Measurements from ENCODE around the gene DIPK1C.

Gene DIPK1C

DNA sequence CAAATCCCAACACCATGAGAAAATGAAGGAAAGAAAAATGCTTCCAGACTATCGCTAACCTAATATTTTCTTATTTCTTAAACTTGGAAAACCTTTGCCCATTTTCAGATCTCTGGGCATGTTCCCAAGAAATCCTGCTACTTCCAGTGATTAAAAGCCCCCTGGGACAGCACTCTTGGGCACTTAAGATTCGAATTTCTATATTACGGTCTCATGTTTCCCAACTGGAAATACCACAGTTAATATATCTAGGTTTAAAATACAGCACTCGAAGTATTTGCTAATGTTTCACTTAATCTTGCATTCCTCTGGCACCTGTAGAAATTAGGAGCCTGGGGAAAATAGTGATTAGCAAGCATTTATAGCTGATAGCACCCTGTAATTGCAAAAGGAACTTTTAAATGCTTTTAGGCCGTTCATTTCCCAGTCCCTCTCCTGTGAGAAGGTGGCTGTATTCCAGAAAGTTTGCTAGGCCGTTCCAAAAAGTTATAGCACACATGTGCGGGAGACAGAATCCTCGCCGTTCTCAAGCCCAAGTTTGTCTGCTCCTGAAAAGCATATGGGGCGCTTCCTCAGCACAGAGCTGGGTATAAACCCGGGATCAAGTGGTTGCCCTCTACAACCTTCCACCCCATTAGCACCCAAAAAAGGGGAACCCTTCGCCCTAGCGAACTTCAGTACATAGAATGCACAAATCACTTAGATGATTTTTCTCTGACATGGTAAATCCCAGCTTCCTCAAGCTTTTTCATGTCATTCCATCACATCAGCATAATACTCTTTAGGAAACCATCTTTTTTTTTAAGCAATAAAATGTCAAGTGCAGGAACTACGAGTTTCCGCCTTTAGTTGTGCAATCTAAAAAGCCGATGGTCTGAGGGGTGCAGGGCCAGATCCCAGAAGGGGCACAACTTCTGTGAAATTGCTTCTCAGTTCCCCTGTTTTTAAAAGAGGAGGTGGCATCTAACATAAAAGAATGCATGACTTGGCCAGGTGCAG lies 60.6 kb downstream of the DIPK1C start:
- H3K27me3 ChIP-seq (ENCODE audit: control insufficient read depth in 5 of 5, insufficient read depth in 4 of 5, low read length in 5 of 5) = no peaks in the 10 kb centered on the region
- peak overlapping the region in 3 of 5 donors; percentile 5 to 26 (median 8) for H3K4me3 ChIP-seq (ENCODE audit: low read depth in 1 of 5, low read length in 5 of 5)

DNA sequence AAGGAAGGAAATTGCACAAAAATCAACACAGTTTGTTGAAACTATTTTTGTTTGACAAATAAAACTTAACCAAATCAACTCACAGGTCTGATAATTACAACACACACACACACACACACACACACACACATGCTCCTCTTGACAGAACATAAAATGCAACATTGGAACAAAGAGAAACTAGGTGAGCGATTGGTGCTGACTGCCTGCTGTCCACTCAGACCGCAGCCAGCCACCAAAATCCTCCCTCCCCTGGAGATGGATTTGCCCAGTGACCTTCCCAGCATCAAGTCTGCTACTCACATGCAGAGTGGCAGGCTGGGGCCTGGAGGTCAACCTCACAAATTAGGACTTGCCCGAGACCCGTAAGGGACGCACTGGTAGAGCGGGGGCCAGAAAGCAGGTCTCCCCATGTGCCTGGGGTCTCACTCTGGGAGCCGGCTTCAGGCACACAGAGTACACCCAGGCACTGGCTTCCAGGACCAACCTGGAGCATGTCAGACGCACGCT lies 61.4 kb downstream of the DIPK1C start:
- Histone ChIP-seq H3K27ac (ENCODE audit: low read depth, low read length) (peak overlapping the region; percentile 9), H3K9ac (ENCODE audit: low read length in 5 of 5) (peak overlapping the region in 1 of 5 donors; percentile 9), H3K36me3 (ENCODE audit: control insufficient read depth in 5 of 5, insufficient read depth in 5 of 5, low read length in 5 of 5) (no peaks in the 10 kb centered on the region), H3K27me3 (ENCODE audit: control insufficient read depth in 5 of 5, insufficient read depth in 4 of 5, low read length in 5 of 5) (no peaks in the 10 kb centered on the region), H3K4me3 (ENCODE audit: low read depth in 1 of 5, low read length in 5 of 5) (peak overlapping the region in 3 of 5 donors; percentile 2 to 8 (median 5)), H3K4me1 (ENCODE audit: control insufficient read depth in 5 of 5, insufficient read depth in 5 of 5, low read length in 5 of 5) (peaks cover 9 to 33% (median 31%) of the 10 kb centered on the region in 5 donors), H3K9me3 (ENCODE audit: control insufficient read depth in 5 of 5, low read length in 5 of 5) (no peaks in the 10 kb centered on the region)

More for the DNA sequence above, 60.6 kb downstream of the DIPK1C start:
- Histone ChIP-seq H3K36me3 (ENCODE audit: control insufficient read depth in 5 of 5, insufficient read depth in 5 of 5, low read length in 5 of 5) (no peaks in the 10 kb centered on the region), H3K27ac (ENCODE audit: low read depth, low read length) (peak overlapping the region; percentile 9), H3K9me3 (ENCODE audit: control insufficient read depth in 5 of 5, low read length in 5 of 5) (no peaks in the 10 kb centered on the region), H3K4me1 (ENCODE audit: control insufficient read depth in 5 of 5, insufficient read depth in 5 of 5, low read length in 5 of 5) (peaks cover 9 to 33% (median 31%) of the 10 kb centered on the region in 5 donors), H3K9ac (ENCODE audit: low read length in 5 of 5) (peak overlapping the region in 1 of 5 donors; percentile 35)

DNA sequence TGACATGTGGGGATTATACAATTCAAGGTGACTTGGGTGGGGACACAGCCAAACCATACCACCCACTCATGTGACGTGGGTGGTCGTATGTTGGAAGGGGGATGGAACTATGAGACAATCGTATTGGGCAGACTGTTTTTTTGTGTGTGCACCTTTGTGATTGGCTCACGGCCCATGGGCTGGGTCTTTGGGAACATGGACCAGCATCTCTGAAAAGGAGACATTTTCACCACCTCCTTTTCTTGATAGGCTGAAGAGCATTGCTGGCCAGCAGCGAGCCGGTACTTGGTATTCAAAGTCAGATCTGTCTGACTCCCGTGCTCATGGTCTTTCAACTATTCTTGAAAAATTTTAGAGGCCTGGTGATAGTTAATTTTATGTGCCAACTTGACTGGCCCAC lies 62.1 kb downstream of the DIPK1C start:
- H3K9ac ChIP-seq (ENCODE audit: low read length in 5 of 5) = no peak overlapping the region
- peaks cover 0 to 4% (median 0%) of the 10 kb centered on the region in 5 donors for H3K27me3 ChIP-seq (ENCODE audit: control insufficient read depth in 5 of 5, insufficient read depth in 4 of 5, low read length in 5 of 5)
- H3K9me3 ChIP-seq (ENCODE audit: control insufficient read depth in 5 of 5, low read length in 5 of 5) = no peaks in the 10 kb centered on the region
- peaks cover 9 to 33% (median 31%) of the 10 kb centered on the region in 5 donors for H3K4me1 ChIP-seq (ENCODE audit: control insufficient read depth in 5 of 5, insufficient read depth in 5 of 5, low read length in 5 of 5)
- no peaks in the 10 kb centered on the region for H3K36me3 ChIP-seq (ENCODE audit: control insufficient read depth in 5 of 5, insufficient read depth in 5 of 5, low read length in 5 of 5)
- H3K4me3 ChIP-seq (ENCODE audit: low read depth in 1 of 5, low read length in 5 of 5) = no peak overlapping the region
- no peak overlapping the region for H3K27ac ChIP-seq (ENCODE audit: low read depth, low read length)

DNA sequence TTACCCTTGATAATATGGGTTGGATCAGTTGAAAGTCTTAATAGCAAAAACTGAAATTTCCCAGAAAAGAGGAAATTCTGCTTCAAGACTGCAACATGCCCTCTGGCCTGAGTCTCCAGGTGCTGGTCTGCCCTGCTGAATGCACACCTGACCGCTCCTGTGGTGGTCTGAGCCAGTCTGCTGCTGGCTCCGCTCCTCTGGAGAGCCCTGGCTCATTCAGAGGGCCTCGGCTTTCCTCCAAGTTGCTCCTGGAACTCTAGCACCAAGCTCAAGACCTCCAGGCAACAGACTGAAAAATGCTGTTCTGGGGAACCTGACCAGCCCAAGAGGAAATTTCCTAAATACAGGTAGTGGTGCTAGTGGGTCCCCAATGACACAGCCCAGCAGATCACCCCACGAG lies 64.8 kb downstream of the DIPK1C start:
- H3K27ac ChIP-seq (ENCODE audit: low read depth, low read length) = no peak overlapping the region
- no peaks in the 10 kb centered on the region for H3K9me3 ChIP-seq (ENCODE audit: control insufficient read depth in 5 of 5, low read length in 5 of 5)
- H3K4me1 ChIP-seq (ENCODE audit: control insufficient read depth in 5 of 5, insufficient read depth in 5 of 5, low read length in 5 of 5) = peaks cover 6 to 32% (median 17%) of the 10 kb centered on the region in 5 donors
- H3K4me3 ChIP-seq (ENCODE audit: low read depth in 1 of 5, low read length in 5 of 5) = no peak overlapping the region
- H3K27me3 ChIP-seq (ENCODE audit: control insufficient read depth in 5 of 5, insufficient read depth in 4 of 5, low read length in 5 of 5) = peaks cover 0 to 4% (median 0%) of the 10 kb centered on the region in 5 donors
- no peak overlapping the region for H3K9ac ChIP-seq (ENCODE audit: low read length in 5 of 5)
- H3K36me3 ChIP-seq (ENCODE audit: control insufficient read depth in 5 of 5, insufficient read depth in 5 of 5, low read length in 5 of 5) = no peaks in the 10 kb centered on the region

DNA sequence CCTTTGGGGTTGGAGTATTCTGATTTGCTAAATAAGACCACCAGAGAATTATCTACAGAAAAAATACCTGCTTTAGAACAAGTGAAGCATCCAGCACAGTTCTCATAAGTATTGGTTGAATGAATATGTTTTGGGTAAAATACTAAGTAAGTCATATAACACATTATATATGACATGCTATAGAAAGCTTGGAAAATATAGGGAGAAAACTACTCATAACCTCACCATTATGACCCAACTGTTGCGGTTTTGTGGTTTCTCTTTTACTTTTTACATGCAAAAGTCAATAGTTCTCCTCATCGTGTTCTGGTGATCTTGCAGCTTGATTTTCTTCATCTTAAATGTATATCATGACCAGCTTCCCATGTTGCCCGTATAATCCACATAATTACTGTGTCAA lies 66.2 kb downstream of the DIPK1C start:
- Histone ChIP-seq H3K27ac (ENCODE audit: low read depth, low read length) (no peak overlapping the region), H3K4me1 (ENCODE audit: control insufficient read depth in 5 of 5, insufficient read depth in 5 of 5, low read length in 5 of 5) (peaks cover 3 to 23% (median 6%) of the 10 kb centered on the region in 5 donors), H3K9me3 (ENCODE audit: control insufficient read depth in 5 of 5, low read length in 5 of 5) (no peaks in the 10 kb centered on the region), H3K4me3 (ENCODE audit: low read depth in 1 of 5, low read length in 5 of 5) (no peak overlapping the region), H3K36me3 (ENCODE audit: control insufficient read depth in 5 of 5, insufficient read depth in 5 of 5, low read length in 5 of 5) (no peaks in the 10 kb centered on the region), H3K9ac (ENCODE audit: low read length in 5 of 5) (no peak overlapping the region), H3K27me3 (ENCODE audit: control insufficient read depth in 5 of 5, insufficient read depth in 4 of 5, low read length in 5 of 5) (peaks cover 0 to 4% (median 0%) of the 10 kb centered on the region in 5 donors)

DNA sequence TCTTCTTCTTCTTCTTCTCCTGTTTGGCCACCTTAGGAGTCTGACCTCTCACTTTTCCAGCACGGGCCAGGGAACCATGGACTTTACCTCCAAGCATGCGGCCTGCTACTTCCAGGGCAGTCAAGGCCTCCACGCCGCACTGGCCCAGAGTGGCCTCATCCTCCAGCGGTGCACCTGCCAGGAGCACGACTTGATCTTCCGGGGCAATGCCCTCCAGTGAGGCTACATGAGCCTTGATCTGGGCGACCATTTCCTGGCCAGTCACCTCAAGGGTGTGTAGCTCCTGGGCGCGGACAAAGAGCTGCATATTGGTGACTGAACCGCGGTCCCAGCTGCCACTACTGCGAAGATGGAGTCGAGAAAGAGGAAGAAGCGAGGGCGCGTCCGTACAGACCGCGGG lies 67.1 kb downstream of the DIPK1C start:
- H3K27ac ChIP-seq (ENCODE audit: low read depth, low read length) = no peak overlapping the region
- peaks cover 0 to 4% (median 0%) of the 10 kb centered on the region in 5 donors for H3K27me3 ChIP-seq (ENCODE audit: control insufficient read depth in 5 of 5, insufficient read depth in 4 of 5, low read length in 5 of 5)
- H3K4me3 ChIP-seq (ENCODE audit: low read depth in 1 of 5, low read length in 5 of 5) = no peak overlapping the region
- no peaks in the 10 kb centered on the region for H3K9me3 ChIP-seq (ENCODE audit: control insufficient read depth in 5 of 5, low read length in 5 of 5)
- H3K9ac ChIP-seq (ENCODE audit: low read length in 5 of 5) = no peak overlapping the region
- H3K4me1 ChIP-seq (ENCODE audit: control insufficient read depth in 5 of 5, insufficient read depth in 5 of 5, low read length in 5 of 5) = peaks cover 0 to 19% (median 3%) of the 10 kb centered on the region in 5 donors
- no peaks in the 10 kb centered on the region for H3K36me3 ChIP-seq (ENCODE audit: control insufficient read depth in 5 of 5, insufficient read depth in 5 of 5, low read length in 5 of 5)

DNA sequence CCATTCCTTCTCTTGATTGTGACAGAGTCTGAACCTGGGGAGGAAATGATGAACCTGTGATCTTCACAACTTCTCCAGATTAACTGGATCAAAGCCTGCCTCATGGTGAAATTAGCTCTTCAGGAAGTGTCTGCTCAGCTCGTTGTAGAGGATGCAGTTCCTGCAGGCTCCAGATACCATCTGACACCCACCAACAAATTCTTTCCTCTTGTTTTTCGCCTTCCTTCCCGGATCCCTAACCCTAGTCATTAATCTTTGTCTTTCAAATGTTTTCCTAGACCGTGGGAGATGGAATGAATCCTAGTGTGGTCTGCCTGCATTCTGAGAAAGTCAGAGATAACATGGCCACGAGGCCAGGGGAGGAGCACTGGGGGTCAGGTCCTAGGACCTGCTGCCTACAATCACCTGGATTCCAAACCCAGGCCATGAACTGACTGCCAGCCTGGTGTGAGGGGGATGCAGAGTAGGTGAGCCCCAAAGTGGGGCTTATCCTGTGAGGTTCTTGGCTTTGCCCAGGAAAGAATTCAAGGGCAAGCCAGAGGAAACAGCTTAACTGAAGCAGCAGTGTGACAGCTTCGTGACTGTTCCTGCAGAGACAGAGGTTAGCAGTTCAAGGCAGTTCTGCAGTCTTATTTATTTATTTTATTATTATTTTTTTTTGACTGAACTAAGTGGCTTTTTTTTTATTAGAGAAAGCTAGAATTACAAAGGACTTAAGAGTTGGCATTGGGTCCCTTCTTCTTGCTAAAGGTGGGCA lies 67.8 kb downstream of the DIPK1C start:
- H3K4me3 ChIP-seq (ENCODE audit: low read depth in 1 of 5, low read length in 5 of 5) = no peak overlapping the region

DNA sequence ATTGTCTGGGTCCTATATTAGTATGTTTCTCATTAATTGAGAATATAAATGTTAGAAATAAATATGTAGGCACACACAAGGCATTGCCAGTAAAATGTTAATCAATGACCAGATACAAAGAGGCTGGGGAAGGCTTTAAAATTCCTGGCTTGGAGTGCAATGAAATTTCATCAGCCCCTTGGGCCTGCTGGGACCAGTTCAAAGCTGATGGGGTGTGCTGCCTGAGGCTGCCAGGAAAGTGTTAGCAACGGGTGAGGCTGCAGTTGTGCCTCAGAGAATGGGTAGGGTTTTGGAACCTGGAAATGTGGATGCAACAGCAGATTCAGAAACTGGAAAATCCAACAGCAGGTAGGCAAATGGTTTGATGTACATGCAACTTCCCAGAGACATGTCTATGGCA lies 68.9 kb downstream of the DIPK1C start:
- Histone ChIP-seq H3K4me3 (ENCODE audit: low read depth in 1 of 5, low read length in 5 of 5) (no peak overlapping the region), H3K9me3 (ENCODE audit: control insufficient read depth in 5 of 5, low read length in 5 of 5) (no peaks in the 10 kb centered on the region), H3K27ac (ENCODE audit: low read depth, low read length) (no peak overlapping the region), H3K27me3 (ENCODE audit: control insufficient read depth in 5 of 5, insufficient read depth in 4 of 5, low read length in 5 of 5) (peaks cover 0 to 4% (median 0%) of the 10 kb centered on the region in 5 donors), H3K4me1 (ENCODE audit: control insufficient read depth in 5 of 5, insufficient read depth in 5 of 5, low read length in 5 of 5) (peaks cover 0 to 19% (median 3%) of the 10 kb centered on the region in 5 donors), H3K36me3 (ENCODE audit: control insufficient read depth in 5 of 5, insufficient read depth in 5 of 5, low read length in 5 of 5) (no peaks in the 10 kb centered on the region), H3K9ac (ENCODE audit: low read length in 5 of 5) (no peak overlapping the region)

More for the DNA sequence above, 67.8 kb downstream of the DIPK1C start:
- no peak overlapping the region for H3K27ac ChIP-seq (ENCODE audit: low read depth, low read length)
- H3K9me3 ChIP-seq (ENCODE audit: control insufficient read depth in 5 of 5, low read length in 5 of 5) = no peaks in the 10 kb centered on the region
- peaks cover 0 to 4% (median 0%) of the 10 kb centered on the region in 5 donors for H3K27me3 ChIP-seq (ENCODE audit: control insufficient read depth in 5 of 5, insufficient read depth in 4 of 5, low read length in 5 of 5)
- peaks cover 0 to 19% (median 3%) of the 10 kb centered on the region in 5 donors for H3K4me1 ChIP-seq (ENCODE audit: control insufficient read depth in 5 of 5, insufficient read depth in 5 of 5, low read length in 5 of 5)
- H3K9ac ChIP-seq (ENCODE audit: low read length in 5 of 5) = no peak overlapping the region
- no peaks in the 10 kb centered on the region for H3K36me3 ChIP-seq (ENCODE audit: control insufficient read depth in 5 of 5, insufficient read depth in 5 of 5, low read length in 5 of 5)

DNA sequence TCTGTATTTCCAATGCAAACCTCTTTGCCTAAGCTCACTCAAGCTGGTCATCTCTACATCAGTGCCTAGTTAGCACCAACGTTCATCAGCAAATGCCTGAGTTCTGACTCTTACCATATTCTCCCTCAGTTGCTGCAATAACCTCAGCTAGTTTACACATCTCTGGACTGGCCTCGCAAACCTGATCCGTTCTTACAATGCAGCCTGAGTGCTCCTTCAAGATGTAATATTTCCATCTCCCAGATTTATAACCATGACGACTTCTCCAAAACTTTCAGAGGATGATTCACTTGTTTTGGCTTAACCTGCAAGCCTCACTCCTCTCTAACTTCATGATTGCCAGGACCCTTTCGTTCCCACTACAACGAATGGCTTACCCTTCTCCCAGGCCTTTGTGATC lies 69.7 kb downstream of the DIPK1C start:
- H3K9ac ChIP-seq (ENCODE audit: low read length in 5 of 5) = no peak overlapping the region
- H3K36me3 ChIP-seq (ENCODE audit: control insufficient read depth in 5 of 5, insufficient read depth in 5 of 5, low read length in 5 of 5) = no peaks in the 10 kb centered on the region
- H3K27me3 ChIP-seq (ENCODE audit: control insufficient read depth in 5 of 5, insufficient read depth in 4 of 5, low read length in 5 of 5) = peaks cover 0 to 4% (median 3%) of the 10 kb centered on the region in 5 donors
- no peak overlapping the region for H3K4me3 ChIP-seq (ENCODE audit: low read depth in 1 of 5, low read length in 5 of 5)
- peaks cover 0 to 19% (median 3%) of the 10 kb centered on the region in 5 donors for H3K4me1 ChIP-seq (ENCODE audit: control insufficient read depth in 5 of 5, insufficient read depth in 5 of 5, low read length in 5 of 5)
- no peak overlapping the region for H3K27ac ChIP-seq (ENCODE audit: low read depth, low read length)
- peaks cover 0 to 4% (median 0%) of the 10 kb centered on the region in 5 donors for H3K9me3 ChIP-seq (ENCODE audit: control insufficient read depth in 5 of 5, low read length in 5 of 5)
